ENCODE results near the gene ACER2.

Gene ACER2

GRCh38 chr9:19451240-19452087, 42.7 kb downstream of the ACER2 start:
- H3K9ac ChIP-seq (ENCODE audit: low read depth, low read length), result no peak overlapping the region

GRCh38 chr9:19456426-19456825, 47.6 kb downstream of the ACER2 start:
- Histone ChIP-seq H3K9ac (ENCODE audit: low read depth, low read length) (no peak overlapping the region), H3K4me1 (ENCODE audit: control insufficient read depth, insufficient read depth, low read length) (peaks cover 22% of the 10 kb centered on the region), H3K27ac (ENCODE audit: low read depth, low read length) (no peak overlapping the region), H3K27me3 (ENCODE audit: control insufficient read depth, insufficient read depth, low read length) (no peaks in the 10 kb centered on the region), H3K36me3 (ENCODE audit: control insufficient read depth, insufficient read depth, low read length) (peaks cover 7% of the 10 kb centered on the region), H3K9me3 (ENCODE audit: control insufficient read depth, insufficient read depth, low read length) (no peaks in the 10 kb centered on the region), H3K4me3 (ENCODE audit: low read depth, low read length) (no peak overlapping the region)

More at GRCh38 chr9:19451240-19452087, 42.7 kb downstream of the ACER2 start:
- Histone ChIP-seq H3K27me3 (ENCODE audit: control insufficient read depth, insufficient read depth, low read length) (no peaks in the 10 kb centered on the region), H3K4me1 (ENCODE audit: control insufficient read depth, insufficient read depth, low read length) (peaks cover 25% of the 10 kb centered on the region), H3K27ac (ENCODE audit: low read depth, low read length) (no peak overlapping the region), H3K36me3 (ENCODE audit: control insufficient read depth, insufficient read depth, low read length) (peaks cover 15% of the 10 kb centered on the region), H3K9me3 (ENCODE audit: control insufficient read depth, insufficient read depth, low read length) (no peaks in the 10 kb centered on the region), H3K4me3 (ENCODE audit: low read depth, low read length) (no peak overlapping the region)

- H3K9ac ChIP-seq (ENCODE audit: low read depth, low read length), result peak overlapping the region; percentile 6; the same call in 1 of the 2 replicates
- H3K27ac ChIP-seq (ENCODE audit: low read depth, low read length), result peak overlapping the region; percentile 42
- no peaks in the 10 kb centered on the region for H3K27me3 ChIP-seq (ENCODE audit: control insufficient read depth, insufficient read depth, low read length)
- no peaks in the 10 kb centered on the region for H3K9me3 ChIP-seq (ENCODE audit: control insufficient read depth, insufficient read depth, low read length)
- H3K4me1 ChIP-seq (ENCODE audit: control insufficient read depth, insufficient read depth, low read length), result peaks cover 22% of the 10 kb centered on the region
- H3K4me3 ChIP-seq (ENCODE audit: low read depth, low read length), result no peak overlapping the region
- H3K36me3 ChIP-seq (ENCODE audit: control insufficient read depth, insufficient read depth, low read length), result no peaks in the 10 kb centered on the region
Observed at GRCh38 chr9:19456996-19457692, 48.3 kb downstream of the ACER2 start.

- Histone ChIP-seq H3K4me1 (ENCODE audit: control insufficient read depth, insufficient read depth, low read length) (peaks cover 22% of the 10 kb centered on the region), H3K4me3 (ENCODE audit: low read depth, low read length) (no peak overlapping the region)
Observed at GRCh38 chr9:19457693-19458009, 48.8 kb downstream of the ACER2 start.

GRCh38 chr9:19460243-19460642, 51.4 kb downstream of the ACER2 start:
- Histone ChIP-seq H3K9ac (ENCODE audit: low read depth, low read length) (no peak overlapping the region), H3K27ac (ENCODE audit: low read depth, low read length) (no peak overlapping the region), H3K4me3 (ENCODE audit: low read depth, low read length) (no peak overlapping the region), H3K27me3 (ENCODE audit: control insufficient read depth, insufficient read depth, low read length) (no peaks in the 10 kb centered on the region), H3K4me1 (ENCODE audit: control insufficient read depth, insufficient read depth, low read length) (peaks cover 13% of the 10 kb centered on the region), H3K9me3 (ENCODE audit: control insufficient read depth, insufficient read depth, low read length) (no peaks in the 10 kb centered on the region), H3K36me3 (ENCODE audit: control insufficient read depth, insufficient read depth, low read length) (no peaks in the 10 kb centered on the region)

More at GRCh38 chr9:19457693-19458009, 48.8 kb downstream of the ACER2 start:
- H3K9me3 ChIP-seq (ENCODE audit: control insufficient read depth, insufficient read depth, low read length), result no peaks in the 10 kb centered on the region
- no peak overlapping the region for H3K27ac ChIP-seq (ENCODE audit: low read depth, low read length)
- H3K27me3 ChIP-seq (ENCODE audit: control insufficient read depth, insufficient read depth, low read length), result no peaks in the 10 kb centered on the region
- H3K9ac ChIP-seq (ENCODE audit: low read depth, low read length), result no peak overlapping the region
- H3K36me3 ChIP-seq (ENCODE audit: control insufficient read depth, insufficient read depth, low read length), result no peaks in the 10 kb centered on the region

GRCh38 chr9:19461135-19461534, 52.3 kb downstream of the ACER2 start:
- H3K27ac ChIP-seq (ENCODE audit: low read depth, low read length), result no peak overlapping the region
- H3K4me1 ChIP-seq (ENCODE audit: control insufficient read depth, insufficient read depth, low read length), result peaks cover 14% of the 10 kb centered on the region
- no peak overlapping the region for H3K4me3 ChIP-seq (ENCODE audit: low read depth, low read length)
- no peak overlapping the region for H3K9ac ChIP-seq (ENCODE audit: low read depth, low read length)
- no peaks in the 10 kb centered on the region for H3K36me3 ChIP-seq (ENCODE audit: control insufficient read depth, insufficient read depth, low read length)
- H3K27me3 ChIP-seq (ENCODE audit: control insufficient read depth, insufficient read depth, low read length), result no peaks in the 10 kb centered on the region
- no peaks in the 10 kb centered on the region for H3K9me3 ChIP-seq (ENCODE audit: control insufficient read depth, insufficient read depth, low read length)

GRCh38 chr9:19464061-19464763, 55.4 kb downstream of the ACER2 start:
- H3K27ac ChIP-seq (ENCODE audit: low read depth, low read length), result no peak overlapping the region
- no peak overlapping the region for H3K9ac ChIP-seq (ENCODE audit: low read depth, low read length)
- peaks cover 3% of the 10 kb centered on the region; the same call in 1 of the 2 replicates for H3K4me1 ChIP-seq (ENCODE audit: control insufficient read depth, insufficient read depth, low read length)
- no peaks in the 10 kb centered on the region for H3K9me3 ChIP-seq (ENCODE audit: control insufficient read depth, insufficient read depth, low read length)
- no peaks in the 10 kb centered on the region for H3K36me3 ChIP-seq (ENCODE audit: control insufficient read depth, insufficient read depth, low read length)
- peak overlapping the region; percentile 56; the same call in 1 of the 2 replicates for H3K4me3 ChIP-seq (ENCODE audit: low read depth, low read length)
- no peaks in the 10 kb centered on the region for H3K27me3 ChIP-seq (ENCODE audit: control insufficient read depth, insufficient read depth, low read length)

GRCh38 chr9:19464764-19465585, 56.2 kb downstream of the ACER2 start:
- Histone ChIP-seq H3K36me3 (ENCODE audit: control insufficient read depth, insufficient read depth, low read length) (no peaks in the 10 kb centered on the region), H3K9me3 (ENCODE audit: control insufficient read depth, insufficient read depth, low read length) (no peaks in the 10 kb centered on the region), H3K27ac (ENCODE audit: low read depth, low read length) (no peak overlapping the region), H3K9ac (ENCODE audit: low read depth, low read length) (0 out of 2 replicates have a peak overlapping the region, but pooled peaks have one; percentile 10), H3K4me1 (ENCODE audit: control insufficient read depth, insufficient read depth, low read length) (peaks cover 3% of the 10 kb centered on the region; the same call in 1 of the 2 replicates), H3K27me3 (ENCODE audit: control insufficient read depth, insufficient read depth, low read length) (no peaks in the 10 kb centered on the region), H3K4me3 (ENCODE audit: low read depth, low read length) (peak overlapping the region; percentile 56)

GRCh38 chr9:19465586-19466279, 56.9 kb downstream of the ACER2 start:
- Histone ChIP-seq H3K4me1 (ENCODE audit: control insufficient read depth, insufficient read depth, low read length) (peaks cover 3% of the 10 kb centered on the region; the same call in 1 of the 2 replicates), H3K27ac (ENCODE audit: low read depth, low read length) (no peak overlapping the region), H3K9me3 (ENCODE audit: control insufficient read depth, insufficient read depth, low read length) (no peaks in the 10 kb centered on the region), H3K4me3 (ENCODE audit: low read depth, low read length) (no peak overlapping the region), H3K36me3 (ENCODE audit: control insufficient read depth, insufficient read depth, low read length) (no peaks in the 10 kb centered on the region), H3K9ac (ENCODE audit: low read depth, low read length) (no peak overlapping the region), H3K27me3 (ENCODE audit: control insufficient read depth, insufficient read depth, low read length) (no peaks in the 10 kb centered on the region)

- Histone ChIP-seq H3K36me3 (ENCODE audit: control insufficient read depth, insufficient read depth, low read length) (no peaks in the 10 kb centered on the region), H3K4me3 (ENCODE audit: low read depth, low read length) (no peak overlapping the region), H3K27ac (ENCODE audit: low read depth, low read length) (no peak overlapping the region)
Observed at GRCh38 chr9:19466280-19466639, 57.5 kb downstream of the ACER2 start.

More at GRCh38 chr9:19466280-19466639, 57.5 kb downstream of the ACER2 start:
- Histone ChIP-seq H3K9me3 (ENCODE audit: control insufficient read depth, insufficient read depth, low read length) (no peaks in the 10 kb centered on the region), H3K27me3 (ENCODE audit: control insufficient read depth, insufficient read depth, low read length) (no peaks in the 10 kb centered on the region), H3K9ac (ENCODE audit: low read depth, low read length) (no peak overlapping the region), H3K4me1 (ENCODE audit: control insufficient read depth, insufficient read depth, low read length) (peaks cover 3% of the 10 kb centered on the region; the same call in 1 of the 2 replicates)

All from HUES48 (cell line).